H9 (cell line): ENCODE measurements around the gene TERC. TPM values are rescaled to one million over a fixed set of nuclear protein-coding genes. Genes with fewer than 3 reads are reported as not detected.

Experiments used
- DNase-seq: peaks from one replicate; pipeline ENCODE4 v3.0.0-alpha.2; 2017
- H2AFZ ChIP-seq: one replicate; pipeline ENCODE4 v1.6.1; 2013; ENCODE audit warnings: mild to moderate bottlenecking, low read length, control low read depth, moderate library complexity
- H2AK5ac ChIP-seq: 2 replicates; pipeline ENCODE4 v1.6.1; 2013; ENCODE audit warnings: low read length, control low read depth, mixed read lengths; ENCODE audit not compliant: insufficient read length
- H2BK120ac ChIP-seq: one replicate; pipeline ENCODE4 v1.6.1; 2013; ENCODE audit warnings: low read depth, mild to moderate bottlenecking, low read length, control low read depth, inconsistent platforms; ENCODE audit not compliant: poor library complexity, severe bottlenecking
- H2BK12ac ChIP-seq: 2 replicates; pipeline ENCODE4 v1.6.1; 2013; ENCODE audit warnings: low read length, control low read depth, mixed read lengths, low read depth; ENCODE audit not compliant: insufficient read length
- H2BK15ac ChIP-seq: 2 replicates; pipeline ENCODE4 v1.6.1; 2013; ENCODE audit warnings: low read depth, low read length, control low read depth
- H2BK20ac ChIP-seq: one replicate; pipeline ENCODE4 v1.6.1; 2013; ENCODE audit warnings: low read depth, mild to moderate bottlenecking, low read length, control low read depth, inconsistent platforms; ENCODE audit not compliant: poor library complexity, severe bottlenecking
- H2BK5ac ChIP-seq: 2 replicates; pipeline ENCODE4 v1.6.1; 2013; ENCODE audit warnings: low read length, control low read depth, mixed read lengths; ENCODE audit not compliant: insufficient read length
- H3K14ac ChIP-seq: 2 replicates; pipeline ENCODE4 v1.6.1; 2013; ENCODE audit warnings: low read length, control low read depth; ENCODE audit not compliant: insufficient read depth
- H3K18ac ChIP-seq: 2 replicates; pipeline ENCODE4 v1.6.1; 2013; ENCODE audit warnings: low read depth, mild to moderate bottlenecking, mixed read lengths, low read length, control low read depth; ENCODE audit not compliant: insufficient read length
- H3K23ac ChIP-seq: 2 replicates; pipeline ENCODE4 v1.6.1; 2013; ENCODE audit warnings: low read length, control low read depth, mixed read lengths, low read depth; ENCODE audit not compliant: insufficient read length
- H3K23me2 ChIP-seq: 2 replicates; pipeline ENCODE4 v1.6.1; 2013; ENCODE audit warnings: low read depth, mild to moderate bottlenecking, mixed read lengths, low read length, control low read depth; ENCODE audit not compliant: insufficient read length, poor library complexity, severe bottlenecking
- H3K27ac ChIP-seq: 2 replicates; pipeline ENCODE4 v1.5.1; 2013; ENCODE audit warnings: low read length, control low read depth, mixed read lengths, low read depth; ENCODE audit not compliant: insufficient read length
- H3K27me3 ChIP-seq: 2 replicates; pipeline ENCODE4 v1.6.1; 2013; ENCODE audit warnings: low read length, control low read depth, inconsistent platforms; ENCODE audit not compliant: insufficient read depth
- H3K4ac ChIP-seq: 2 replicates; pipeline ENCODE4 v1.6.1; 2013; ENCODE audit warnings: low read depth, mild to moderate bottlenecking, control low read depth, inconsistent platforms, low read length, moderate library complexity
- H3K4me1 ChIP-seq: 2 replicates; pipeline ENCODE4 v1.6.1; 2013; ENCODE audit warnings: low read length, control low read depth, inconsistent platforms; ENCODE audit not compliant: insufficient read depth
- H3K4me2 ChIP-seq: 2 replicates; pipeline ENCODE4 v1.6.1; 2013; ENCODE audit warnings: low read length, control low read depth, mixed read lengths; ENCODE audit not compliant: insufficient read length, insufficient read depth
- H3K56ac ChIP-seq: 2 replicates; pipeline ENCODE4 v1.6.1; 2013; ENCODE audit warnings: low read depth, mild to moderate bottlenecking, mixed read lengths, low read length, control low read depth; ENCODE audit not compliant: insufficient read length
- H3K79me1 ChIP-seq: 2 replicates; pipeline ENCODE4 v1.6.1; 2013; ENCODE audit warnings: low read depth, mild to moderate bottlenecking, moderate library complexity, low read length, control low read depth, inconsistent platforms; ENCODE audit not compliant: insufficient read depth, poor library complexity, severe bottlenecking
- H3K79me2 ChIP-seq: 2 replicates; pipeline ENCODE4 v1.6.1; 2013; ENCODE audit warnings: low read length, control low read depth, inconsistent platforms; ENCODE audit not compliant: insufficient read depth
- H3K9ac ChIP-seq: 2 replicates; pipeline ENCODE4 v1.6.1; 2013; ENCODE audit warnings: low read length, control low read depth, mixed read lengths; ENCODE audit not compliant: insufficient read length; ENCODE audit errors: extremely low read depth
- H3K9me3 ChIP-seq: one replicate; pipeline ENCODE4 v1.6.1; 2013; ENCODE audit warnings: low read depth, low read length, inconsistent platforms; ENCODE audit not compliant: control insufficient read depth
- H3T11ph ChIP-seq: one replicate; pipeline ENCODE4 v1.6.1; 2013; ENCODE audit warnings: mild to moderate bottlenecking, low read length, control low read depth, inconsistent platforms
- H4K20me1 ChIP-seq: one replicate; pipeline ENCODE4 v1.6.1; 2013; ENCODE audit not compliant: control insufficient read depth, insufficient read length, insufficient read depth
- H4K5ac ChIP-seq: 2 replicates; pipeline ENCODE4 v1.6.1; 2013; ENCODE audit warnings: low read depth, mild to moderate bottlenecking, mixed read lengths, low read length, control low read depth; ENCODE audit not compliant: insufficient read length
- H4K8ac ChIP-seq: replicated peaks from 2 replicates; pipeline ENCODE4 v1.6.1; 2013; ENCODE audit warnings: low read length, control low read depth, mixed read lengths, low read depth; ENCODE audit not compliant: insufficient read length
- H4K91ac ChIP-seq: 2 replicates; pipeline ENCODE4 v1.6.1; 2013; ENCODE audit warnings: low read depth, mild to moderate bottlenecking, moderate library complexity, mixed read lengths, low read length, control low read depth; ENCODE audit not compliant: insufficient read length
- H3K27ac Mint-ChIP-seq, 3 experiments: 2 replicates in 2 of 3; 3 replicates in 1 of 3; pipeline ENCODE4 v1.8.0; 2020 to 2021; ENCODE audit warnings: mixed read lengths in 3 of 3, mild to moderate bottlenecking in 1 of 3, moderate library complexity in 1 of 3
- H3K27me3 Mint-ChIP-seq: 2 replicates; pipeline ENCODE4 v1.8.0; 2021; ENCODE audit warnings: low read depth, mild to moderate bottlenecking, moderate library complexity, mixed read lengths
- H3K36me3 Mint-ChIP-seq, 3 experiments: 2 replicates in 2 of 3; 3 replicates in 1 of 3; pipeline ENCODE4 v1.8.0; 2020 to 2021; ENCODE audit warnings: low read depth in 3 of 3, mixed read lengths in 3 of 3; ENCODE audit not compliant: insufficient read depth in 1 of 3
- H3K4me1 Mint-ChIP-seq, 2 experiments: 2 replicates each; pipeline ENCODE4 v1.8.0; 2020; ENCODE audit warnings: mixed read lengths in 2 of 2
- H3K4me3 Mint-ChIP-seq, 2 experiments: 2 replicates in 1 of 2; 3 replicates in 1 of 2; pipeline ENCODE4 v1.8.0; 2020 to 2021; ENCODE audit warnings: mild to moderate bottlenecking in 2 of 2, mixed read lengths in 2 of 2, moderate library complexity in 1 of 2
- H3K9me3 Mint-ChIP-seq, 2 experiments: 2 replicates in 1 of 2; 3 replicates in 1 of 2; pipeline ENCODE4 v1.8.0; 2020; ENCODE audit warnings: mild to moderate bottlenecking in 2 of 2, mixed read lengths in 2 of 2, moderate library complexity in 1 of 2
- CTCF ChIP-seq: fragments of 200-600 bp; sonication (generic); conservative IDR thresholded peaks from 3 replicates; pipeline ENCODE4 v1.8.0; 2021; ENCODE audit warnings: antibody characterized with exemption, mild to moderate bottlenecking
- WGBS: extraction: QIAGEN DNeasy Blood & Tissue Kit; methylation state at CpG from one replicate; pipeline ENCODE4 v1.1.7; 2013; ENCODE audit warnings: missing lambda C conversion rate, low lambda C conversion rate, mixed read lengths; ENCODE audit not compliant: insufficient read length; ENCODE audit errors: extremely low coverage; 5-methylcytosine and 5-hydroxymethylcytosine counted together
- total RNA-seq: library from RNA; stranded (reverse); gene quantifications from 2 replicates; pipeline ENCODE4 v1.2.1, GENCODE V29; 2021

Gene TERC
- total RNA-seq, 1 experiment from 2014 or later, result 14.1 TPM

GRCh38 chr3:169781209-169781855 is 16.5 kb upstream of the TERC start:
- TF ChIP-seq CTCF, result no peak
- no peaks in the 10 kb centered on the region for H3K9me3 ChIP-seq
- no peak overlapping the region for H3K27ac Mint-ChIP-seq
- H3K79me2 ChIP-seq, result no peaks in the 10 kb centered on the region; the same call in 1 of the 2 replicates
- H3K4me1 Mint-ChIP-seq, result peaks cover 0 to under 1% of the 10 kb centered on the region in 2 experiments; a peak in 2 of 4 replicates
- no peak overlapping the region for H4K5ac ChIP-seq
- H3K4ac ChIP-seq, result no peak overlapping the region
- peaks cover 34 to 78% (median 63%) of the 10 kb centered on the region in 3 experiments for H3K36me3 Mint-ChIP-seq
- no peak overlapping the region for H2BK20ac ChIP-seq
- H3K27ac ChIP-seq, result no peak overlapping the region
- H3K9me3 Mint-ChIP-seq, result no peaks in the 10 kb centered on the region
- no peak overlapping the region for H2AK5ac ChIP-seq
- no peak overlapping the region for H3K23ac ChIP-seq
- no peaks in the 10 kb centered on the region for H3K27me3 Mint-ChIP-seq
- H2BK15ac ChIP-seq, result no peak overlapping the region
- H3K14ac ChIP-seq, result no peak overlapping the region
- no peak overlapping the region for H2BK12ac ChIP-seq
- H2BK120ac ChIP-seq, result no peak overlapping the region
- no peak overlapping the region for H2BK5ac ChIP-seq
- H4K20me1 ChIP-seq, result no peaks in the 10 kb centered on the region
- WGBS, result no CpG with 5 or more reads among the region's 4 CpGs
- H3K4me2 ChIP-seq, result no peak overlapping the region
- no peak overlapping the region for H4K8ac ChIP-seq
- no peaks in the 10 kb centered on the region for H3K27me3 ChIP-seq
- no peak overlapping the region for H3K4me3 Mint-ChIP-seq
- H3K79me1 ChIP-seq, result peaks cover 7% of the 10 kb centered on the region
- H3K18ac ChIP-seq, result no peak overlapping the region
- no peak for DNase-seq
- H2AFZ ChIP-seq, result no peak overlapping the region
- no peaks in the 10 kb centered on the region for H3K23me2 ChIP-seq
- no peak overlapping the region for H4K91ac ChIP-seq
- no peak overlapping the region for H3K56ac ChIP-seq
- no peaks in the 10 kb centered on the region for H3K4me1 ChIP-seq
- H3T11ph ChIP-seq, result no peak overlapping the region
- H3K9ac ChIP-seq, result no peak overlapping the region
